Inflammatory macrophage treated with lipopolysaccharide for 1 hour (primary cell): ENCODE measurements around the gene IKBKE.

Experiments used
- DNase-seq, 2 donors: peaks; one replicate each; pipeline ENCODE4 v3.0.0-alpha.2; 2020 to 2022

IKBKE gene

DNA sequence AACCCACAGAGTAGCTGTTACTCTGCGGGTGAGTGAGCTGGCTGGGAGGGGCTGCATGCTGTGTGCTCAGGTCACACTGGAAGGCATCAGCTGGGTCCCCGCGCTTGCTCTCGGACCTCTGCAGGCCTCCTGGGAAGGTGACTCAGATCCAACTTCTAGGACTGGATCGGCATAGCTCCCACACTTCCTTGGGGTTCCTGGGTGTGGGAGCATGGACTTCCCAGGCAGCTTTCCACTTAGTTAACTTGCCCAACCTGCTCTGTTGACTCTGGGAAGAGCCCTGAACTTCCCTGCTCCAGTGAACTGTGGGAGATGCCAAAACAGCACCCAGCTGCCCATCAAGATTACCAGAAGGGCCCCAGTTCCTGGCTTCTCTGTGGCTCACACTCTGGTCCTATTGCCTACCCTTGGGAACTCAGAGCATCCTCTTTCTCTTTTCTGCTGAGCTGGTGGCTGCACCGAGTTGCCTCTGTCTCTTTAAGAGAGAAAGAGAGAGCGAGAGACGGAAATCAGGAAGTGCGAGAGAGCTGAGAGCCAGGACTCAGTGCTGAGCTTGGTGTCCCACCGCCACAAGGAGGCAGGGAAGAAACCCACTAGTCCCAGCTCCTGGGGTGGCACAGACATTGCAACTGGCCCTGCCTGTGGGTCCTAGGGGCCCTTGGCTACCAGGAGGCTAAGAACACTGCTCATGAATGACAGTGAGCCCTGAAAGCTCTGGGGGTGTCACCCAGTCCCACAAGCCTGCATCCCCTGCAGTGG is at the start of gene IKBKE:
Gene IKBKE (plus strand): TSS at position 544 of the 759 bp plus-strand sequence. CDS start 2,752 bp downstream, outside the sequence.
- peak; percentile 83 to 85 for DNase-seq

DNA sequence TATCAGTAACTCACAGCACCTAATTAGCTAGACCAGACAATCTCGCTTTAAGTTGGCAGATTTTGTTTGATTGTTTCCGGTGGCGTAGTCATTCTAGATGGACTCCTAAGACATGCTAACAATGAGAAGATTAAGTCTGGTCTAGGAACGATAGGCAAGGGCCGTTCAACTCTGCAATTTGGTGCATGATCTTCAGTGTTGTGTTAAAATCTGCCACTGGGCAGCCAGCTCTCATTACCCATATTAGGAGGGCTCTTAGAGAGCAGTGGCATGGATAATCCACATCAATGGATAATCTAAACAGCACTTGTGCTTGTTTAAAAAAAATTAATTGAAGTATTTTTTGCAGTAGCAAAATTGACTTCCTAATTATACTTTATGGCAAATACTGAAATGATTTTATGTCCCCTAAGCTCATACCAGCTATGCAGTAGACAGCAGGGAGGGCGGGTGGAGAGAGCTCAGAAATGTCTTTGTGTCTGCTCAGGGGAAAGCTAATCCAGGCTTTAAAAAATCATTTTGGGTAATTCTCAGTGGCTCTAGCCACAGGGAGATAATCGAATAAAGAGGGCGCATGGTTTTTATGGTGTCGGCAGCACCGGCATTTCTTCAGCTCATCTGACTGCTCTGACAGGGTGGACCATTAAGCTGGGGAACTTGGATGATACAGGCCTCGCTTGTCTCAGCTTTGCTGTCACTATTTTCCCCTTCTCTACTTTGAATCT is 48.5 kb upstream of the IKBKE start:
- no peak for DNase-seq

- DNase-seq, result no peak
These were observed 47.8 kb upstream of the IKBKE start for GRCh38 chr1:206422525-206422924.

DNA sequence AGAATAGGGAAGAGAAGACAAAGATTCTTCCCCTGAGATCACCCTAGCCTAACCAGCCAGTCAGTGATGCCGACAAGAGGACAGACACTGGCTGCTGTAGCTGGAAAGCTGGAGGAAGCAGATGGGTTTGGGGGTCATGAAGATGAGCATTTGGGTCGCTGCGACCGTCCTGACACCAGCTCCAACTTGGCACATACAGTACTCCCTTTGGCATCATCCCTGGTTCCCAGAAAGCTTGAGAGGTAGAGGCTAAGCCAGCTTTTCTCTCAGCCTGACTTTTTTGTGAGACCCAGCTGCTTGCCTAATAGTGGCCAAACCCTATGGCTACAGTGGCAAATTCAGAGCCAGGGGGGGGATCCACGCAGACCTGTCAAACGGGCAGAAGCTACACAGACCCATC is 43.0 kb upstream of the IKBKE start:
- DNase-seq, result no peak

DNA sequence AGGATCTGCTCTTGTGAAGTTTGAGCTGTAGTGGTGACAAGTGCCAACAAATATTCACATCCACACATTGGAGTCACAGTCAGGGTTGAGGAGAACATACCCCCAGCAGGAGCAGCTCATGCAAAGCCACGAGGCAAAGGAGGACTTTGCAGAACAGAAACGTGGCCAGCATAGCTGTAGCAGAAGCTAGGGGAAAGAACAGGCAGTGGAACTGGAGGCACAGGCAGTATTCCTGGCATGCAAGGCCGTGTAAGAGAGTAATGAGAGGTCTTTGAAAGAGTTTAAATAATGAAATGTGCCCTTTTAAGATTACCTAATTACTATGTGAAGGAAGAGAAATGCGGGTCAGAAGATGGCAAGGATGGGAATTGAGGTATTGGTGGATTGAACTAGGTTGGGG is 40.9 kb upstream of the IKBKE start:
- no peak for DNase-seq

DNA sequence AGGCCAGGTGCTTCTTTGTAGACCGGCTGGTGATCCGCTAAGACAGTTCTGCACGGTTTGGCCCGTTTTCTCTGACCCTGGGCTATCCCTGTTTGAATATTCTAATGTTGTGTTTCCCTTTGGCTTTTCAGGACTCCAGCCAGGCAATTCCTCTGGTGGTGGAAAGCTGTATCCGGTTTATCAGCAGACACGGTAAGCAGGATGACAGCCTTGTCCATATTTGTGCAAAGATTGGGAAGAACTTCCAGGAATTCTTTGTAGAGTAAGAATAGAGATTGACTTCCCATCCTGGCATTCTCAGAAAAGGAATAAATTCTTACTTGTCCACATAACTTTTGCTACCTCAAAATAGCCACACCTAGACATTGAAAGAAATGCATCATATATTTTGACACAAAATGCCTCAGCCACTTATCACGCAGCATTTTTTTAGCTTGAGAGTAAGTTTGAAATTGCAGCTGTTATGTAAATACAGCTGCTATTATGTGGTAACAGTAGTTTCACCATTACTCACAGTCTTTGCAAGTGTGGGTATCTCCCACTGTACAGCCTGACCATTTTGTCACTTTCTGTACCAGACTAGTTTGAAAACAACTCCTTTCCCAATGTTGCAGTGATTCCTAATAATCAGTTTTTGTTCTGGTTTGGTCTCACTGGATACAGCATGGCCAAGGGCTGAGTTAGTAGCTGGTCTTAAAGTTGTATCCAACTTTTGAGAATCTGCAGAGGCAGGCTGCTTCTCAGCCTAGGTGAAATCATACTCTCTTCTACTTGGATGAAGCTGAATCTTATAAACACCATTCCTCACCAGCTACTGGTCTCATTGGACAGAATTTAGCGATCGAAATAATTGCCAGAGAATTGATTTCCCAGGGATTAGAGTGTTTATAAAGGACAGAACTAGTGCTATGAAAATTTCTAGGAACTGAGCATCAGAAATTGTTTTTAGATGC is 40.0 kb upstream of the IKBKE start:
- DNase-seq, result peak; percentile 10 to 68

DNA sequence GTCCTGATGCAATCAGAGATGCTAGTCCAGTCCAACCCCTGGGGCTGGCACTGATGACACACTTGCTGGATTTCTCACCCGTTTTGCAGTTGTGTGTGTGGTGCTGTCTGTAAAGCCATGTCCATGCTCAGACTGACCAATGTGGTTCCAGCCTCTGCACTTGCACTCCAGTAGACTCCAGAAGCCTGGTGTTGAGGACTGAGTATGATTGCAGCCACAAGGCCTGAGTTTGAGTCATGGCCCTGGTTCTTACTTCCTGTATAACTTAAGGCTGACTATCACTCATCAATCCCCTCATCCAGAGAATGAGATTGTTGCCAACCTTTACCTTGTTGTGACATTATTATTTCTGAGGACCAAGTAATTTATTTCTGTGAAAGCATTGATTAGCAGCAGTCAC is 34.8 kb upstream of the IKBKE start:
- DNase-seq, result peak; percentile 14 to 56

GRCh38 chr1:206438554-206438953 is 31.7 kb upstream of the IKBKE start:
- DNase-seq, result no peak

DNA sequence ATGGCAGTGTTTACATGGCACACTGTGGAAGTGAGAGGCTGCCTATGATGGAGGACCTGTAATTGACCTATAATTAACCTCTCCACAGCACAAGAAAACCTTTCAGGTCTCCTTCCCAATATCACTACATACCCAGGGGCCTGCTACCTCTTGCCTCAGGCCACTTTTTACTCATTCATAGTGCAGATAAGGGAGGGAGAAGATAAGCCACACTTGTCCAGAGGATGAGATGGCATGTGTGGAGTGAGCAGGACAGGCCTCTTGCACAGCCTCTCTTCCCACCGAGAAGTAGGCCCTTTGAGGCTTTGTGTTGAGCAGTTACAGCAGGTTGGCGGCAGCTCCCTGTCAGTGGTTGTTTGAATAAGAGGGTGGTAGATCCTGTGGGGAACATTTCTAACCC is 31.1 kb upstream of the IKBKE start:
- no peak for DNase-seq

DNA sequence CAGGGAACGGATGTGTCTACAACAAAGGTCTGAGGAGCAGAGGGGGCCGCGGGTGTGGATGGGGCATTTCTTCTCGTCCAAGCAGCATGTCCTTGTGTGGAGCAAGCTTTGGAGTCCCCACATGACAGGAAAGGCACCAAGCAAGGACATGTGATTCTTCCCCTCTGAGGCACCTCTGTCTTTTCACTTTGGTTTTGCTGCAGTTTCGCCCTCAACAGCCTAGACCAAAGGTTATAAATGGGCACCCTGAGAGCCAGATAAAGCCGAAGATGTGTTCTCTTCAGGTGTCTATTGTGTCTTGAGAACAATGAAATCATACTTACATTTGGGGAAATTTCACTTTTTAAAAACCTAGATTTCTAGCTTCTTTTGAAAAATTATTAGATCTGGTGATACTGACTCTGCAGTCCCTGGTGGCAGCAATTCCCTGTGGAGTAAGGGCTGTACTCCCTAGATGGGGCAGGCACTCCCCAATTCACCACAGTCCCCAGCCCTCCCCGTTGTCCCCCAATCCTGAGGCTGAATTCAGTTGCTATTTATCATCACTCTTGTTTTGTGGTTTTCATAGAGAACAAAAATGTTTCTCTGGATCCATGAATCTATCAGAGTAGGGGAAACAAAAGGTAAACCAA is 28.8 kb upstream of the IKBKE start:
- DNase-seq, result no peak

GRCh38 chr1:206442101-206442500 is 28.2 kb upstream of the IKBKE start:
- no peak for DNase-seq

- DNase-seq, result no peak
These were observed 25.2 kb upstream of the IKBKE start for GRCh38 chr1:206445116-206445515.

GRCh38 chr1:206445911-206446356 is 24.3 kb upstream of the IKBKE start:
- DNase-seq, result no peak

DNA sequence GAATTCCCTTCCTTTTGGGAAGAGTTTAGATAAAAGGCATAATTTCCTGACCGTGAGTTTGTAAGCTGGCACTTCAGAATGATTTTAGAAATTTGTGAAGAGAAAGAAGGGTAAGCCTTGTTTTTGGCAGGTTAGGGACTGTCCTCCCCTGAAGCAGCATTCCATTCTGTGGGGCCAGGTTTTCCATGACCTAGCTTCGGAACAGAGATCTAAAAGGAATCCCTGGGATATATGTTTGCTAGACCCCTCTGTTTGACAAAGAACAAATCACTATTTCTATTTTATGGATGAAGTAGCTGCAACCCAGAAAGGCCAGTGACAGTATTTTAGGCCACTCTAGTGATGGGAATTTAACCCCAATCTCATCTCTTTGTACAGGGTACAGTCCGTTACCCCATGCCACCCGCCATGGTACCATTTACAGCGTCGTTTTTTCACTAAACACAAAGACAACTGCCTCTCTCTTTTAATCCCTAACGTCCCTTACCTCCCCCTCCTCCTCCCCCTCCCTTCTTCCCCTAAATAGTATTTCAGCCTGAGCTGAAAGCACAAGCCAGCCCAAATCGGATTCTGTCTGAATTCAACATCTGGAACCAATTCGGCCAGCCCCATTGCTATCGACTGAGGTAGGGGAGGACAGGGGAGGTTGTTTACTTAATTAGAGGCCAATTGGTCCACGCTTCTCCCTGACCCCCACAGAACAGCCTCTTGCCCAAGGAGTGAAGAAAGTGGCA is 23.4 kb upstream of the IKBKE start:
- DNase-seq, result no peak

- no peak for DNase-seq
These were observed 22.9 kb upstream of the IKBKE start for GRCh38 chr1:206447422-206447765.

- DNase-seq, result no peak
These were observed 22.5 kb upstream of the IKBKE start for GRCh38 chr1:206447792-206448191.

- DNase-seq, result no peak
These were observed 21.8 kb upstream of the IKBKE start for GRCh38 chr1:206448471-206448870.

DNA sequence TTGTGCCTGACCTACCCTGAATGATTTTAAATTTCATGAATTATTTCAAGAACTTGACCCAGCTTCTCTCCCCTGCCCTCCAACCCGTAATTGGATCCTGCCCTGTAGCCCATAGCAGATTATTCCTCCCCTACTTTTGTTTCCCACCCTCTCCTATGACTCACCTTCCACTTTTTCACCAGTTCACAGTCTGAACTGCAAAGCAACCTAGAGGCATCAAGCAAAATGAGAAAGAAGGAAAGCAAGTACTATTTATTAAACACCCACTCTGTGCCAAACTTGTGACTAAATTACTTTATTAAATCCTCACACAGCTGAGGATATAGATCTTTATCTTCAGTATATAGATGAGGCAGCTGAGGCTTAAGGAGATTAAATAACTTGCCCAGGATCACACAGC is 20.7 kb upstream of the IKBKE start:
- no peak for DNase-seq

DNA sequence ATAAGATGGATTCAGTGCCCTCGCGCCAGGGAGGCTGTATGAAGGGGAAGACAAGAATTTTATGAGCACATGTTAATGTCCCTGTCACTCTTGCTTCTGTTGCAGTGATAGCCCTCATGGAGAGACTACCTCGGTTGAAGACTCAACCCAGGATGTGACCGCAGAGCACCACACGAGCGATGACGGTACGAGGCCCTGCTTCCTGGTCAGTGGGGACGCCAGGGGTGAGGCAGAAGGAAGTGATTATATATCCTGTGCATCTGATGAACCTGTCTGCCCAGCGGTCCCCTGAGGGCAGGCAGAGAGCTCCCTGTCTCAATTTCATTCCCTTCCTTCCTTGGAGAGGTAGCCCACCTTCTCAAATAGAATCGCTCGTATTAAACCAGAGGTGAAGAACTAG is 20.0 kb upstream of the IKBKE start:
- DNase-seq, result no peak

DNA sequence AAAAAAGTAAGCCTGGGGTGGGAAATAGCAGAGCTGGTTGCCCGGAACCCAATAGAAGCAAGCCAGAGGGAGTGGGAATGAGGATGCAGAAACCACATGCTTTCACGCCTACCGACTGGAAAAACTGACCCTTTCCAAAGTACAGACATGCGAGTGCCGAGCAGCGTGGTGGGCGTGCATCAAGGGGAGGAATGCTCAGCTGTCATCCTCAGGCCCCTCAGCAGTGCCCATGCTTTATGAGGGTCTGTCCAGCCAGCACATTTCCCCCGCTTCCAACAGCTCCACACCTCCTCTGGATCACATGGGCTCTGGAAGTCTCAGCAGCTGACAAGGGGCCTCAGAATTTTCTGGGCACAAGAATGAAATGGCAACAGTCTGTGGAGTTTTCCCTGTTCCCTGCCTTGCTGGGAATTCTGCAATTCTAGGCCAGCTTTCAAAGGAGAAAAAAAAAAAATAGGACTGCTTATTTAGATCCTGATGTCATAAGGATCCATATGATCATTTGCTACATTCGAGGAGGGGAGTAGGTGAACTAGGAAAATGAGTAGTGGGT is 19.1 kb upstream of the IKBKE start:
- no peak for DNase-seq

DNA sequence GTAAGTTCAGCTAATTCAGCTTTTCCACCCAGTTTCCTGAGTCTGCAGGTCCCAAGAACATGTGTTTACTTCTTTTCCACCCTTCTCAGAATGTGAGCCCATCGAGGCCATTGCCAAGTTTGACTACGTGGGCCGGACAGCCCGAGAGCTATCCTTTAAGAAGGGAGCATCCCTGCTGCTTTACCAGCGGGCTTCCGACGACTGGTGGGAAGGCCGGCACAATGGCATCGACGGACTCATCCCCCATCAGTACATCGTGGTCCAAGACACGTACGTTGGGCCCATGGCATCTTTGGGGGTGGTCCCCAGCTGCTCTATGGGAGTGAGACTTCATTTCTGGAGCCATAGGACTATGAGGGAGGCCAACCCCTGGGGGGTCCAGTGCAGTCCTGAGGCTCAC is 17.2 kb upstream of the IKBKE start:
- DNase-seq, result no peak

DNA sequence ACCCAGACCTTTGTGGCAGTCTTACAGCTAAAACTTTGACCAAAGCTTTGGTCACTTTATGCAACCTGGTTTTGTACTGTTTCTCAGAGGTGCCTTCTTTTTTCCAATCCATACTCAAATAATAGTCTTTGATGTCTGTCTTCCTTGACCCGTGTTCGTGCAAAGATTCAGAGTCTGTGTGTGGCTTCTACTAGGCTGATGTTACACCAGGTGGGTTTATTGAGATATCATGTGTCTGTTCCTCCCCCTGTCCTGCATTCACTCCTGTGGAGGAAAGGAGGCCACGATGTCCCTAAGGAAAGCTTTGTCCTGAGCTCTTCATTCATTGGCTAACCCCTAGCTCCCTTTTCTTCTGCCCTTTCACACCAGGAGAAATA is 15.0 kb upstream of the IKBKE start:
- DNase-seq, result no peak
